ENCODE results near the gene SPACA4.
A peak's percentile ranks its signal among the peaks of the same experiment; 100 is the strongest.
"Not testable (repeated sequence)": the region's sequence is repeated elsewhere in the genome, so short reads cannot be mapped to it uniquely, and the experiment has no call there.

The SPACA4 gene, protein sequence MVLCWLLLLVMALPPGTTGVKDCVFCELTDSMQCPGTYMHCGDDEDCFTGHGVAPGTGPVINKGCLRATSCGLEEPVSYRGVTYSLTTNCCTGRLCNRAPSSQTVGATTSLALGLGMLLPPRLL

GRCh38 chr19:48606463-48607358 lies at the start of gene SPACA4:
TSS of gene SPACA4 (plus strand) at chr19:48606742. CDS start at chr19:48606979, 237 bp downstream.
- no peak for DNase-seq (ENCODE audit: low read depth in 2 of 2)

DNA sequence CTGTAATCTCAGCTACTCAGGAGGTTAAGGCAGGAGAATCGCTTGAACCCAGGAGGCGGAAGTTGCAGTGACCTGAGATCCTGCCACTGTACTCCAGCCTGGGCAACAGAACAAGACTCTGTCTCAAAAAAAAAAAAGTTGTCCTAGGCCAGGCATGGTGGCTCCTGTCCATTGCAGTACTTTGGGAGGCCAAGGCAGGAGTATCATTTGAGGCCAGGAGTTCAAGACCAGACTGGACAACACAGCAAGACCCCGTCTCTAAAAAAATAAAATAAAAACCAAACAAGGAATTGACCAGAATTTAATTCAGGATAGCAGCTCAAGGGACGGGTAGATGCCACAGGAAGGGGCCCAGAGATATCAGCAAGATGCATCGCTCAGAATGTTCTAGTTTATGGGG lies 49.7 kb upstream of the SPACA4 start:
- DNase-seq (ENCODE audit: low read depth in 2 of 2) = no peak

DNA sequence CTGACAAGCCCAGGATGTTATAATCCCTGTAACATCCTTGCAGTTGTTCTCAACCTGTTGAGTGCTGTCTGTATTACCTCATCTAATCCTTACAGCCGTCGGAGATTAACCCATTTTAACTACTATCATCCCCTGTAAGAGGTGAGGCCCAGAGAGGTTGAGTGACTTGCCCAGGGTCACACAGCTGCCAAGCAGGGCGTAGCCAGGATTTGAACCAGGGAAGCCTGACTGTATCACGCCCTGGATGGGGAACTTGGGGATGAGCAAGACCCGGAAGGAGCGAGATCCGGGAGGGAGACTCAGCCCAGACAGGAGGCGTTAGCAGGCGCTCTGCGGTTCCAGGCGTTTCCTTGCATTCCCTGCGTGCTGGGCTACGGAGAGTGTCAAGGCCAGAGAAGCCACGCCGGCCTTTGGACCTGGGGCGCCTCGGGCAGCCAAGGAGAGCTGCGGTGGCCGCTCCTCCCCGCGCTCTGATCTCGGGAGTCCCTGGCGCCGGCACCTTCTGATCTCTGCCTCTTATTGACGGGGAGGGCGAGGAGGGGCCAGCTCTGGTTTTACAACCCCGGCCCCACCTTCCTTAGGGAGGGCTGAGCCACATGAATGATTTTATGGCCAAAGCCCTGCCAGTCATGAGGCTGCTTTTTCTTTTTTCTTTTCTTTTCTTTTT lies 48.4 kb upstream of the SPACA4 start:
- no peak for DNase-seq (ENCODE audit: low read depth in 2 of 2)

- DNase-seq (ENCODE audit: low read depth in 2 of 2) = no peak
Observed at GRCh38 chr19:48560095-48560530, 46.4 kb upstream of the SPACA4 start.

GRCh38 chr19:48561412-48561811 lies 45.1 kb upstream of the SPACA4 start:
- DNase-seq (ENCODE audit: low read depth in 2 of 2) = no peak

DNA sequence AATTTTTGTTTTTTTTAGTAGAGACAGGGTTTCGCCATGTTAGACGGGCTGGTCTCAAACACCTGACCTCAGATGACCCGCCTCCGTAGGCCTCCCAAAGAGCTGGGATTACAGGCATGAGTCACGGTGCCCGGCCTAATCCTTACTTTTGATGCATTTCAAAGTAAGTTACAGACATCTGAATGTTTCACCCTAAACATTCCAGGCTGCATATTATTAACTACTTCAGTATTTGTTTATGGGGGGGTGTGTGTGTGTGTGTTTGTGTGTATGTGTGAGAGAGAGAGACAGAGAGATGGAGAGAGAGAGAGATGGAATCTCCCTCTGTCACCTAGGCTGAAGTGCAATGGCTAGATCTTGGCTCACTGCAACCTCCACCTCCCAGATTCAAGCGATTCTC lies 41.5 kb upstream of the SPACA4 start:
- DNase-seq (ENCODE audit: low read depth in 2 of 2) = no peak

DNA sequence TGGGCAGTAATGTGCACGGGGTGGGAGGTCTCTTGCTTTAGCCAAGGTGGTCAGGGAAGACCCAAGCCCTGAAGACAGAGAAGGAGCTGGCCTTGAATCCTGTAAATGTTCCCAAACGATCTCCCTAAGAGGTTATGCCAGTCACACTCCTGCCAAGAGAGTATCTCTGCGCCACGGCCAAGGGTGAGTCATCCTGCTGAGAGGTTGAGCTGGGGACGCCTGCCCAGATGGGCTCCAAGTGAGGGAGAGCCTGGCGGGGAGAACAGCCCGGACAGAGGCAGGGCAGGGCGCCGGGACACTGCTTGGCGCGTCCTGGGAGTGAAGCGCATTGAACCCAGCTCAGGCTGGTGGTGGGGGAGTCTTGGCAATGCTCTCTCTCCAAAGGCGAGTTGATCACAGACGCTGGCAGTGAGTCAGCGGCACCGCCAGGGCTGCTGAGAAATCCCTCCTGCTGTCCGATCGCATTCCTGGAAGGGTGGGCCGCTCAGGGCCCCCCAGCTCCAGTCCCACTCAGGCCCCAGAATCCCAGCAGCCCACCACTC lies 38.1 kb upstream of the SPACA4 start:
- no peak for DNase-seq (ENCODE audit: low read depth in 2 of 2)

GRCh38 chr19:48569814-48570213 lies 36.7 kb upstream of the SPACA4 start:
- no peak for DNase-seq (ENCODE audit: low read depth in 2 of 2)

DNA sequence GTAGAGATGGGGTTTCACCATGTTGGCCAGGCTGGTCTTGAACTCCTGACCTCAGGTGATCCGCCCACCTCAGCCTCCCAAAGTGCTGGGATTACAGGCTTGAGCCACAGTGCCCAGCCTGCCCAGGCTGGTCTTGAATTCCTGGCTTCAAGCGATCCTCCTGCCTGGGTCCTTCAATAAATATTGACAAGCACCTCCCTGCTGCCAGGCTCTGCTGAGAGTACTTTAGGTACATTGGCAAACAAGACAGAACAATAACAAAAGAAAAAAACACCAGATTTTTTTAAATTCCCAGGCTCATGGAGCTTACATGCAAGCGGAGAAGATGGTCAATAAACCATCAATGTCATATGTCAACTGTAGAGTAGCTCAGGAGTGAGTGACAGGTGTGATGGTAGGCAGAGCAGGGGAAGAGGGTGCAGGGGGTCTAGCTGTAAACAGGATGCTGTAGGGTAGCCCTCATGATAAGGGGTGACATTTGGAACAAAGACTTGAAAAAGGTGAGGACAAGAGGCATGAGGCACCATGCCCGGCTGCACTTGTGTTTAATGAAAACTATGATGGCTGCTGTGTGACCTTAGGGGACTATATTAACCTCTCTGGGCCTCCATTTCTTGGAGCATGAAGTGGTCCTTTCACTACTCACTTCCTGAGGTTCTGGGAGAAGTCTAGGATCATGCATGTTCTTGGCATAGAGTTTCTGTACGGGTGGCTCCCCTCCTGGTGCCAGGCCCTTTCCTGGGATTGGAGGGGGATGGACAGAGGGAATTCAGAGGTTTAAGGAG lies 35.0 kb upstream of the SPACA4 start:
- no peak for DNase-seq (ENCODE audit: low read depth in 2 of 2)

- no peak for DNase-seq (ENCODE audit: low read depth in 2 of 2)
Observed at GRCh38 chr19:48573163-48573505, 33.4 kb upstream of the SPACA4 start.

GRCh38 chr19:48575931-48576622 lies 30.5 kb upstream of the SPACA4 start:
- DNase-seq (ENCODE audit: low read depth in 2 of 2) = no peak

GRCh38 chr19:48577908-48578307 lies 28.6 kb upstream of the SPACA4 start:
- not testable (repeated sequence) for DNase-seq (ENCODE audit: low read depth in 2 of 2)

DNA sequence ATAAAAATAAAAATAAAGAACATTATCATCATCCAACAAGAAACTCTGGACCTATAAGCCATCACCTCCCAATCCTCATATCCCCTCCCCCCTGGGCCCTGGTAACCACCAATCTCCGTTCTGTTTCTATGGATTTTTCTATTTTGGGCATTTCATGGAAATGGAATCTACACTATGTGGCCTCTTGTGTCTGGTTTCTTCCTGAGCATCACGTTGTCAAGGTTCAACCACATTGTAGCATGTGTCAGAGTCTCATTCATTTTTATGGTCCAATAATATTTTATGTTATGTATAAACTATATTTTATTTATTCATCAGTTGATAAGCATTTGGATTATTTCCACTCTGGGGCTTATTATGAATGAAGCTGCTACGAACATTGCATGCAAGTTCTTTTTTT lies 27.7 kb upstream of the SPACA4 start:
- DNase-seq (ENCODE audit: low read depth in 2 of 2) = no peak

GRCh38 chr19:48582168-48582567 lies 24.4 kb upstream of the SPACA4 start:
- DNase-seq (ENCODE audit: low read depth in 2 of 2) = no peak

DNA sequence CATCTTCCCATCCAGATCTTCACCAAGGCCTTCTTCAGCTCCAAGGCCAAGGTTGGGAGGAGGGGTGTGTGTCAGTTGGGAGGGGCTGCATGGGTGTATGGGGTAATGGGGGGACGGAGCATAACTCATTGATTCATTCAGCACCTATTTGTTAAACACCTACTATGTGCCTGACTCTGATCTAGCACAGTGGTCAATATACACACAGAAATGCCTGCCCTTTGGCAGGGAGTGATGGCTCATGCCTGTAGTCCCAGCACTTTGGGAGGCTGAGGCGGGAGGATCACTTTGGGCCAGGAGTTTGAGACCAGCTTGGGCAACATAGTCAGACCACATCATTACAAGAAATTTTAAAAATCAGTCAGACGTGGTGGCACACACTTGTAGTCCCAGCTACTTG lies 19.2 kb upstream of the SPACA4 start:
- no peak for DNase-seq (ENCODE audit: low read depth in 2 of 2)

GRCh38 chr19:48588670-48589401 lies 17.7 kb upstream of the SPACA4 start:
- DNase-seq (ENCODE audit: low read depth in 2 of 2) = peak; percentile 67 to 84

DNA sequence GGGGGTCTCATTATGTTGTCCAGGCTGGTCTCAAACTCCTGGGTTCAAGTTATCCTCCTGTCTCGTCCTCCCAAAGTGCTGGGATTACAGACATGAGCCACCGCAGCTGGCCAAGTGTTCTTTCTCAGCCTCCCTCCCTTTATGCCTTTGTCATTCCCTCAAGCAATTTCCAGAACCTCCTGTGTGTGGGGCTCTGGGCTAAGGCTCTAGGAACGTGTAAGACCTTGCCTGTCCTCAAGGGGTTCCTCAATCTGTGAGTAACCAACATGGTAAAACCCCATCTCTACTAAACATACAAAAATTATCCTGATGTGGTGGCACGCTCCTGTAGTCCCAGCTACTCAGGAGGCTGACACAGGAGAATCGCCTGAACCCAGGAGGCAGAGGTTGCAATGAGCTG lies 15.5 kb upstream of the SPACA4 start:
- no peak for DNase-seq (ENCODE audit: low read depth in 2 of 2)

DNA sequence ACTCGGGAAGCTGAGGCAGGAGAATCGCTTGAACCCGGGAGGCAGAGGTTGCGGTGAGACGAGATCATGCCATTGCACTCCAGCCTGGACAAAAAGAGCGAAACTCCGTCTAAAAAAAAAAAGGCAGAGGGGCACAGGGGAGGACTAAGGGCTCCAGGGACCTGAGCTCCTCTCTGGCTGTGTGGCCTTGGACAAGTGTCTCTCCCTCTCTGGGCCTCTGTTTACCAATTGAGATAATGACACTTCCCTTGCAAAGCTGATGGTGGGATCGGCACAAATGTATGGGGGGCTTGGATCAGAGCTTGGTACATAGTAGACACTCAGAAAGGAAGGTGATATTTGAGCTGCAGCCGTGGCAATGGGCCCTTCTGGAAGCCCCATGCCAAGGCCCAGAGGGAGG lies 11.4 kb upstream of the SPACA4 start:
- DNase-seq (ENCODE audit: low read depth in 2 of 2) = no peak

GRCh38 chr19:48595833-48596232 lies 10.7 kb upstream of the SPACA4 start:
- DNase-seq (ENCODE audit: low read depth in 2 of 2) = no peak

DNA sequence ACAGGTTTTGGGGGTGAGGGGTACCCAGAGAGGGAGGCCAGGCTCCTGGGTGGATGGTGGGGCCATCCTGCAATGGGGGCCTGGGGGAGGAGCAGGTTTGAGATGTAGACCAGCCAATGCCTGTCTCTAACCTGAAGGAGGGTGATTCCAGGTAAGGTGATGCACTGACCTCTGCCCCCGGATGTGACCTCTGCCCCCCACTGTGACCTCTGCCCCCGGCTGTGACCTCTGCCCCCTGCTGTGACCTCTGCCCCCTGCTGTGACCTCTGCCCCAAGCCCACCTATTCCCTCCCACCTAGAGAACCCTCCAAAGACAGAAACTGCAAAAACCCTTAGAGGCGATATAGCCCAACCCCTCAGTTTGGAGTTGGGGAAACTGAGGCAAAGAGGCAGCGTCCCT lies 10.3 kb upstream of the SPACA4 start:
- DNase-seq (ENCODE audit: low read depth in 2 of 2) = no peak
